Natural killer cell (primary cell): ENCODE measurements around the gene IQGAP3. TPM values are rescaled to one million over a fixed set of nuclear protein-coding genes. Genes with fewer than 3 reads are reported as not detected.

Experiments
- ATAC-seq, 3 donors: fragments of 150-1000 bp in 2 of 3; fragments of 200-7000 bp in 1 of 3; cut with Tn5 transposase; 1 replicate in 1 of 3; 2 replicates in 2 of 3; pipeline ENCODE4 v1.10.0; 2021; ENCODE audit warnings: mild to moderate bottlenecking in 2 of 3, moderate library complexity in 2 of 3
- DNase-seq, 2 donors: peaks; one replicate each; pipeline versions ENCODE4 v3.0.0 to v3.0.0-alpha.2; 2013 to 2021; ENCODE audit warnings: mixed read lengths in 1 of 2
- H3K27ac ChIP-seq: one replicate; pipeline ENCODE4 v1.5.1; 2013; ENCODE audit warnings: mild to moderate bottlenecking, low read length
- H3K27me3 ChIP-seq: one replicate; pipeline ENCODE4 v1.6.1; 2013; ENCODE audit warnings: low read length; ENCODE audit not compliant: control insufficient read depth, insufficient read depth
- H3K36me3 ChIP-seq: one replicate; pipeline ENCODE4 v1.6.1; 2013; ENCODE audit warnings: low read length; ENCODE audit not compliant: control insufficient read depth, insufficient read depth
- H3K4me1 ChIP-seq: one replicate; pipeline ENCODE4 v1.6.1; 2013; ENCODE audit warnings: low read length; ENCODE audit not compliant: control insufficient read depth, insufficient read depth
- H3K4me3 ChIP-seq: one replicate; pipeline ENCODE4 v1.5.1; 2013; ENCODE audit warnings: low read length
- H3K9me3 ChIP-seq: one replicate; pipeline ENCODE4 v1.6.1; 2013; ENCODE audit warnings: low read length; ENCODE audit not compliant: control insufficient read depth, insufficient read depth
- H3K27ac Mint-ChIP-seq, 2 donors: one replicate each; pipeline ENCODE4 v1.8.0; 2022; ENCODE audit warnings: mild to moderate bottlenecking in 2 of 2, mixed read lengths in 2 of 2, moderate library complexity in 1 of 2
- H3K27me3 Mint-ChIP-seq, 2 donors: one replicate each; pipeline ENCODE4 v1.8.0; 2022; ENCODE audit warnings: low read depth in 2 of 2, mixed read lengths in 2 of 2
- H3K36me3 Mint-ChIP-seq: one replicate; pipeline ENCODE4 v1.8.0; 2022; ENCODE audit warnings: mixed read lengths
- H3K4me1 Mint-ChIP-seq, 2 donors: one replicate each; pipeline ENCODE4 v1.8.0; 2022; ENCODE audit warnings: mixed read lengths in 2 of 2
- H3K4me3 Mint-ChIP-seq: one replicate; pipeline ENCODE4 v1.8.0; 2022; ENCODE audit warnings: mild to moderate bottlenecking, moderate library complexity, mixed read lengths
- H3K9me3 Mint-ChIP-seq, 2 donors: one replicate each; pipeline ENCODE4 v1.8.0; 2022; ENCODE audit warnings: mixed read lengths in 2 of 2
- CTCF ChIP-seq: fragments of 200-600 bp; IDR thresholded peaks from one replicate; pipeline ENCODE4 v1.8.0; 2022; ENCODE audit warnings: antibody characterized with exemption
- WGBS: methylation state at CpG from one replicate; pipeline ENCODE4 v1.1.7; 2013; ENCODE audit warnings: missing lambda C conversion rate; ENCODE audit not compliant: insufficient coverage; 5-methylcytosine and 5-hydroxymethylcytosine counted together
- intact Hi-C: fragments of 100-400 bp; cut with micrococcal nuclease; formaldehyde crosslinking; loops from one replicate; pipeline ENCODE4 v1.14.2; 2022
- total RNA-seq, 4 donors: library from RNA; stranded (reverse); fragments of 120-200 nt in 1 of 4; gene quantifications; one replicate each; pipeline versions ENCODE4 v1.2.3 to v1.2.4, GENCODE V29; 2013 to 2022

The IQGAP3 gene
- total RNA-seq, 3 donors from 2014 or later (not counting 1 experiment from before 2014, with no cell fraction given): 0.08 to 0.21 (median 0.14) TPM

- Histone ChIP-seq H3K27ac (no peak overlapping the region), H3K4me1 (peaks cover 25% of the 10 kb centered on the region), H3K4me3 (no peak overlapping the region), H3K9me3 (no peaks in the 10 kb centered on the region), H3K27me3 (no peaks in the 10 kb centered on the region), H3K36me3 (peaks cover 96% of the 10 kb centered on the region)
- Mint-ChIP-seq H3K4me1 (peaks cover 35 to 46% of the 10 kb centered on the region in 2 donors), H3K27ac (peak overlapping the region; percentile 84 to 90), H3K36me3 (peaks cover 24% of the 10 kb centered on the region), H3K4me3 (no peak overlapping the region), H3K9me3 (no peaks in the 10 kb centered on the region), H3K27me3 (no peaks in the 10 kb centered on the region)
- intact Hi-C loops: no loop called here
- DNase-seq: no peak
- 94% methylated on average over 8 of the region's 8 CpGs for WGBS
- TF ChIP-seq CTCF: no peak
- no peak for ATAC-seq
These were observed 94.1 kb downstream of the IQGAP3 start for GRCh38 chr1:156478250-156478627.

GRCh38 chr1:156477526-156478249 lies 94.7 kb downstream of the IQGAP3 start:
- peaks cover 96% of the 10 kb centered on the region for H3K36me3 ChIP-seq
- H3K4me3 ChIP-seq: no peak overlapping the region
- intact Hi-C loops: no loop called here
- Mint-ChIP-seq H3K4me1 (peaks cover 35 to 40% of the 10 kb centered on the region in 2 donors), H3K27me3 (no peaks in the 10 kb centered on the region), H3K4me3 (no peak overlapping the region), H3K9me3 (no peaks in the 10 kb centered on the region), H3K27ac (peak overlapping the region; percentile 45 to 84), H3K36me3 (peaks cover 24% of the 10 kb centered on the region)
- no peak for DNase-seq
- H3K27ac ChIP-seq: no peak overlapping the region
- 94% methylated on average over 3 of the region's 3 CpGs for WGBS
- H3K9me3 ChIP-seq: no peaks in the 10 kb centered on the region
- ATAC-seq: no peak
- TF ChIP-seq CTCF: no peak
- peaks cover 24% of the 10 kb centered on the region for H3K4me1 ChIP-seq
- H3K27me3 ChIP-seq: no peaks in the 10 kb centered on the region

GRCh38 chr1:156476501-156477298 lies 95.7 kb downstream of the IQGAP3 start:
- WGBS: 75% methylated on average over 8 of the region's 8 CpGs
- Histone ChIP-seq H3K27me3 (no peaks in the 10 kb centered on the region), H3K36me3 (peaks cover 93% of the 10 kb centered on the region), H3K9me3 (no peaks in the 10 kb centered on the region), H3K27ac (no peak overlapping the region), H3K4me3 (no peak overlapping the region), H3K4me1 (peaks cover 21% of the 10 kb centered on the region)
- no peak for ATAC-seq
- H3K4me3 Mint-ChIP-seq: no peak overlapping the region
- peaks cover 19% of the 10 kb centered on the region for H3K36me3 Mint-ChIP-seq
- no peak for TF ChIP-seq CTCF
- peak overlapping the region; percentile 73 to 84 for H3K27ac Mint-ChIP-seq
- DNase-seq: no peak
- intact Hi-C loops: no loop called here
- no peaks in the 10 kb centered on the region for H3K27me3 Mint-ChIP-seq
- H3K4me1 Mint-ChIP-seq: peaks cover 30 to 33% of the 10 kb centered on the region in 2 donors
- H3K9me3 Mint-ChIP-seq: no peaks in the 10 kb centered on the region
